HG02759 (cell line): ENCODE measurements around the gene INTS11.
A peak's percentile ranks its signal among the peaks of the same experiment; 100 is the strongest.

ENCODE experiments used
- ATAC-seq: cut with Tn5 transposase; IDR thresholded peaks from one replicate; pipeline ENCODE4 v1.9.1; 2021; ENCODE audit warnings: mild to moderate bottlenecking, moderate library complexity; ENCODE audit not compliant: unreplicated experiment

INTS11 gene

DNA sequence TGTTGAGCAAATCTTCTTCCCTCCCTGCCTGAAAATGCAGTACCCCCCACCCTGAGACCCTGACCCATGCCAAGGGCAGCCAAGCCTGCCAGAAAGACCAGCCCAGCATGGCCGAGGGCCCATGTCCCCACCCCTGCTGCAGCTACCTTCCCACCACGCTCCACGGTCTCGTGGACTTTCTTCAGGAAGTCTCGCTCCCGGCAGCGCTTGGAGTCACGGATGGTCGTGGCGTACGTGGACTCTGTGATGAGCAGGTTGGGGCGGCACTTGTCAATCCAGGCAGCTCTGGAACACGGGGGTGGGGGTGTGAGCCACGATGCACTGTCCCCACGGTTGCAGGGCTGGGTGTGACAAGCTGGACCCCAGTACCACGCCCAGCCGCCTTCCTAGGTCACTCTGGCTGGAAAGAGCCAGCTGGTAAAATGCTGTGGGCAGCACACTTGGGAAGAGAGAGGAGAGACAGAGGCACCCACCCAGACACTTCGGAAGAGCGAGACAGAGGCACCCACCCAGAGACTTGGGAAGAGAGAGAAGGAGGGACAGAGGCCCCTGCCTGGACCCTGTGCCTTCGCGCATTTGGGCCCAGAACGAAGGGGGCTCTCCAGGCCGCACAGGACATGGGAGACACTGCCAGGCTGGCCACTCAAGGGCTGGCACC lies 9.7 kb downstream of the INTS11 start:
- no peak for ATAC-seq

DNA sequence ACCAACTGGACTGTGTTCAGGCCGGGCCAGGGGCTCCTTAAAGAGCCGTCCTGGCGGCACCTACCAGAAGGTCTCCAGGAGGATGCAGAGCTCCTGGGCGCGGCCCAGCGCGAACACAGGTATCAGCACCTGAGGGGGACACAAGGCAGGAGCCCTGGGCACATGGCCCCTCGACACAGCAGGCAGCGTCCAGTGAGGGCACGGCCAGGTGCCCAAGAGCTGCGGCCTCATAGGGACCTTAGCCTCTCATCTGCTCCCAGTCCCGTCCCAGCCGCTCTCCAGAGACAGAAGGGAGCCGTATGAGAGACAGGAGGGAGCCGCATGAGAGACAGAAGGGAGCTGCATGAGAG lies 10.2 kb downstream of the INTS11 start:
- ATAC-seq: no peak

DNA sequence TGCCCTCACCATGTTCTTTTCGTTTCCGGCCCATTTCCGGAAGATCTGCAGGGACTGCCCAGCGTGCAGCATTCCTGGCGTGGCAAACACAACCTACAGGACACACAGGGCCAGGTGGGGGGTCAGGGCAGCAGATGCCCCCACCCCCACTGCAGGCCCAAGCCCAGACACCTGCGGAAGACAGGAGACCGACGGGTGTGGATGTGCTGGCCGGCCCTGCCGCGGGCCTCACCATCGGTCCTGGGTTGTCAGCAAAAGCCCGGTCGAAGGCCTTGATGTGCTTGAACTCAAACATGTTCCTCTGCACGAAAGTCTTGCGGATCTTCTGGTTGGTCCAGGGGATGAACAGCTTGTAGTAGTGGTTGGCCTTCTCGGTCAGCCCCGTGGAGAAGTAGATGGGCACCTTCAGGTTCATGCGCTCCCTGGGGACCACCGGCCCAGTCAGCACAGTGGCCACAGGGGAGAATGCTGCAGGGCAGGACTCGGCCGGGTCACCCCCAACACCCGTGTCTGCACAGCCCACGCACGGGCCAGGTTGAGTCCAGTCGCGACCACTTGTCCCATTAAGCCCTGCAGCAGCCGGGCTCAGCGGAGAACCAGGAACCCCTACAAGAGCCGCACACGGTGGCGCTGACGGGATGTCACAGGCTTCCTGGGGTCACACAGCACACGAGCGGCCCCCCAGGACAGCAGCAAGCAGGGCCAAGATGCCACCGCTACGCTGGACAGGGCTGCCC lies 10.8 kb downstream of the INTS11 start:
- ATAC-seq: no peak

DNA sequence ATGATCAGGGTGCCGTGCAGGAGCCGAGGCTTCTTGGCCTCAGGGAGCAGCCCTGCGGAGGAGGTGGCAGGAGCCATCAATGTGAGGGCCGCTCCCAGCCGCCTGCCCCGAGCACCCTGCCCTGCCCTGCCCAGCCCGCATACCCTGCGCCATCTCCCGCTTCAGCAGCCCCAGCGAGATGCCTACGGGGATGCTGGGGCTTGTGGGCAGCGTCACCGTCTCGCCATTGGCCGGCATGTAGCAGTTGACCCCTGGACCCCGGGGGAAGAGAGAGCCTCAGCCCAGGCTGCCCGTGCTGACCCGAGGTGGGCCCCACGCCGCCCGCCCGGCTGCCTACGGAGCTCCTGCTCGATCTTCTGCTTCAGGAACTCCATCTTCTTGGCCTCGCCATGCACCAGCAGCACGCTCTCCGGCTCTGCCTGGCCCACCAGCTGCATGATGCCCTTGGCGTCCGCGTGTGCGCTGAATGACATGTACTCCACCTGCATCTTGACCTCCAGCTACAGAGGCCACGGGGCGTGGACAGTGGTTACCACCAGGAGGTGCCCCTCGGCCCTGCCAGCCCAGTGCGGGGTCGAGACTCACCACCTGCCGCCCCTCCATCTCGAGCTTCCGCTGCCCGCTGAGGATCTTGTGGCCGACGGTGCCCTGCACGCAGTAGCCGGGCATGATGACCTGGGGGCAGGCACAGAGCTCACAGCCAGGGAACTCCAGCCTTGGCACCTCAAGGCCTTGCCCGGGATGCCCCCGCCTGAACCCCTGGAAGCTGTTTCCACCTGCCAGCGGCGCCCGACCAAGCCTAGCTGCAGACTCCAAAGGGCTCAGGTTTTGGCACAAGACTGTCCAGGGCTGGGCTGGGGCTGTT lies 11.8 kb downstream of the INTS11 start:
- ATAC-seq: no peak

DNA sequence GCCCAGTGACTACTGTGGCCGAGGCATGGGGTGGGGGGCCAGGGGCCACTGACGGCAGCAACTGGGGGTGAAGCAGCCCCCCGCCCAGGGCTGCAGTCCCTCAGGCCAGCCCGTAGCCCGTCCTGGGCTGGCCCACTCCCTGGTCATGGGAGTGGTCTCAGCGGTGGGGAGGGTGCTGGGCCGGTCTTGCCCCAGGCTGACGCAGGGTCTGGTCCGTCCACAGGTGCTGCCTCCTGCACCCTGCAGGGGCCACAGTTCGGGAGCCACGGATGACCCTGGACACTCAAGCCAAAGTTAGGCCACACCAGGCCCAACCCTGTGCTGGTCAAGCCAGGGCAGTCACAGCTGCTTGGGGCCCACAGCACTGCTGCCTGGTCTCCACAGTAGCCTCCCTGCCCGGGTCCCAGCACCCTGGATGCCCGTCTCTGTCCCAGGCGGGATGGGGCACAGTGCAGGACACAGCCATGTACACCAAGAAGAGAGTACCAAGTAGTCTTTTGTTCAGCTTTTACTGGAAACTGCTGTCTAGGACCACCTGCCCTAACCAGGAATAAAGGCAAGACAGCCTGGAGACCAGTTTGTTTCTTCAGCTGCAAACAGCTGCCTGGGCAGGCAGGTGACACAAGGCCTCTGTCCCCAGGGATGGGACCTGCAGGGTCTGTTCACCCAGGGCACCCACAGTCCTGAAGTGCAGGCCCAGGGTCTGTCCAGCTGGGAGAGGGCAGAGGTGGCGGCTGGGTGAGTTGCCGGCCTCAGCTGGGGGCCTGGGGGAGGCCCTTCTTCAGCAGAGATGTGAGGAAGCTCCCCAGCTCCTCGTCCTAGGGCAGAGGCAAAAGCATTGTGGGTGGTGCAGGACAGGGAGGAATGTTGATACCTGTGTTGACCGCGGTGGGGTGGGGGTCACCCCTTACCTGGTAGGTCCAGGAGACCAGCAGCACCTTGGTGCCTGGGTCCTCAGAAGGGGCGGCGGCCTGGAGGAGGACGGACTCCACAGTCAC lies 13.1 kb downstream of the INTS11 start:
- ATAC-seq: no peak

DNA sequence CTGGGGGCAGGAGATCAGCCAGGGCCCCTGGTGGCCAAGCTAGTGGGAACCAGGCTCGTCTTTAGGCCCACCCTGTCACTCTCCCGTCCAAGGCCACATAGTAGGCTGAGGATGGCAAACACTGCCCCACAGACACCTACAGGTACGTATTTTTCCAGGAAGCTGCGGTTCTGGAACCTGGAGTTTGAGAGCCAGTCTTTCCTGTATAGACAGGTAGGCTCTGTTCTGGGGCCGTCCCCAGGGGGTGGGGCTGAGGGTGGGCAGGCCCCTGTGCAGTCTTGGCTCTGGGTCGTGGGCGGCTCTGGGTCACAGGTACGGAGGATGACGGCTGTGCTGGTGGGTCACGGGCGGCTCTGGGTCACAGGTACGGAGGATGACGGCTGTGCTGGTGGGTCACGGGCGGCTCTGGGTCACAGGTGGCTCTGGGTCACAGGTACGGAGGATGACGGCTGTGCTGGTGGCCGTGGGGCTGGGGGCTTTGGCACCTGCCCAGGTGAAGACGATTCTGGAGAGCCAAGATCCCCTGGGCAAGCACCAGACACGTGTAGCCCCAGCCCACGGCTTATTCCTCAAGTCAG lies 13.9 kb downstream of the INTS11 start:
- ATAC-seq: no peak

DNA sequence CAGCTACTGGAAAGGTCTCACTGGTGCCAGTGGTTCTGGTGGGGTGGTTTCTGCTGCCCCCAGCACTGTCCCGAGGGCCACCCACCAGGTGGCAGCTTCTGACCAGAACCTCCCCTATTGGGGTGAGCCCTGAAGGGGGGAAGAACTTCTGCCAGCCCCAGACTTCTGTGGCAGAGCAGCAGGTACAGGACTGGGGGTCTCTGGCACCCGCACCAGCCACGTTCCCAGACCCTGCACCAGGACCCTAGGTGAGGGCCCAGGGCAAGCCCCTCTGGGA lies 14.4 kb downstream of the INTS11 start:
- ATAC-seq: no peak

DNA sequence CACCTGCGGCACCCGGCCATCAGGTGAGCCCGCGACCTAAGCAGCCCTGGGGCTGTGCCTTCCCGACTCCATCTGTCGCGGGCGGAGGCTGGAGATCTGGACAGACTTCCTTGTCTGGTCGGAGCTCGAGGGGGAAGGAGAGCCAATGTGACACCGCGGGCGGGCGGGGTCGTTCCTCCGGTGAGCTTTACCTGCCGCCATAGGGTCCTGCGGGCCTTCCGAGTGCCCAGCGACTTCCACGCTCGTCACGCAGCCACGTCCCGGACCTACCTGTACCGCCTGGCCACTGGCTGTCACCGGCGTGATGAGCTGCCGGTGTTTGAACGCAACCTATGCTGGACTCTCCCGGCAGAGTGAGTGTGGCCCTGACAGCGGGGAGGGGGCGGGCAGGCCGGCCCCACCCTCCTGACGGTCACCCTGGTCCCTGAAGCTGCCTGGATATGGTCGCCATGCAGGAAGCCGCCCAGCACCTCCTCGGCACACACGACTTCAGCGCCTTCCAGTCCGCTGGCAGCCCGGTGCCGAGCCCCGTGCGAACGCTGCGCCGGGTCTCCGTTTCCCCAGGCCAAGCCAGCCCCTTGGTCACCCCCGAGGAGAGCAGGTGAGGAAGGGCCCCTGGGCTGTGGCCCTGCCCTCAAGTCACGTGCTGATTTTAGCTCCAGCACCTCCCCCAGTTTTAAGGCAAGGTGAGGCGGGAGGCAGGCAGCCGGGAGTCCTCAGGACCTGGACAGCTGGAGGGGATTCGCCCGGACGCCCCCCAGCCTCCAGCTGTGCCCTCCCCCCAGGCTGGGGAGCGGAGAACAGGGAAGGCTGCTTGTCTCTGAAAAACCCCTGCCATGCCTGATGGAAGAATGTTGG lies 15.0 kb downstream of the INTS11 start:
- ATAC-seq: no peak

DNA sequence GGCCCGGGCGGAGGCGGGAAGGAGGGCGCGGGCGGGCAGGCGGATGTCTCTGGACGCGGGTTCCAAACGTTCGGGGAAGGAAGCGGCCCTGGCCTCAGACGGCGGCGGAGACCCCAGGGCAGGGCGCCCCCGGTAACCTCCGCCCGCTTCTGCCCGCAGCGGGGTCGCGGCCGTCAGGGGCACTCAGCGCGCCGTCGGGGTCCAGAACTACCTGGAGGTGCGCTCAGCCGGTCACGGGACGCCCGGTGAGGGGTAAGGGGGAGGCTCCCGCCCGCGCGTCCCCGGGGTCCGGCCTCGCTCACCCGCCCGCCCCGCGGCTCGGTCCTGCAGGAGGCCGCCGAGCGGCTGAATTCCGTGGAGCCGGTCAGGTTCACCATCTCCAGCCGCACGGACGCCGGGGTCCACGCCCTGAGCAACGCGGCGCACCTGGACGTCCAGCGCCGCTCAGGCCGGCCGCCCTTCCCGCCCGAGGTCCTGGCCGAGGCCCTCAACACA lies 15.7 kb downstream of the INTS11 start:
- ATAC-seq: peak; percentile 2

DNA sequence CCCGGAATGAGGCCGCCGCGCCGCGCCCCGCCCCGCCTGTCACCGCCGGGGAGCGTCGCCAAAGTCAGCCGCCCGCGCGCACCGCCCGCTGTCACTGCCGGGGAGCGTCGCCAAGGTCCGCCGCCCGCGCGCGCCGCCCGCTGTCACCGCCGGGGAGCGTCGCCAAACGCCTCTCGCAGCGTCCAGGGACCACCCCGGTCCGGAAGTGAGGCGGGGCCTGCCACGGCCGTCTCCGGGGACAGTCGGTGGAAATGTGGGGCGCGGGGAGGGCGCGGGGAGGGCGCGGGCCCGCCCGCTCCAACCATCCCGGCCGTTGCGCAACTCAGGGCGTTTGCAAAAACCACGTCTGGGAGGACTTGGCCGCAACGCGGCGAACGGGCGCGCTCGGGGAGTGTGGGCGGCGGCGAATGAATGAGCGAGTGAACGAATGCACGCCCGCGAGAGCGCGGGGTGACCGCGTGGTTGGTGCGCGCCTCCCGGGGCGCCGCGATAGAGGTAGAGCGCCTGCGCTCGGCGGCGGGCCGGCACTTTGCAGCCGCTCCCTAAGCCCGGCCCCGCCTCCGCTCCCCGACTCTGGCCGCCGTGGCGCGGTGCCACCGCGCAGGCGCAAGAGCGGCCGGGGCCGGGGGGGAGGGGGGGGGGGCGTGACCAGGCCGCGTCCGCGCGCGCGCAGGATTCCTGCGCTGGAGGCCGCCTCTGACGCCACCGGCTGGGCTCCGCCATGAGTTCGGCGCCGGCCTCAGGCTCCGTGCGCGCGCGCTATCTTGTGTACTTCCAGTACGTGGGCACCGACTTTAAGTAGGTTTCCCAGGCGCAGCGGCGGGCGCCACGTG lies 16.3 kb downstream of the INTS11 start, which contains the start of the genes ACAP3 and PUSL1:
Gene ACAP3 (minus strand): TSS at position 8 of the 833 bp plus-strand sequence. CDS start 115 bp downstream, outside the sequence.
Gene PUSL1 (plus strand): TSS at position 675 of the 833 bp plus-strand sequence. CDS start 47 bp downstream, at position 722.
- ATAC-seq: peak; percentile 69

DNA sequence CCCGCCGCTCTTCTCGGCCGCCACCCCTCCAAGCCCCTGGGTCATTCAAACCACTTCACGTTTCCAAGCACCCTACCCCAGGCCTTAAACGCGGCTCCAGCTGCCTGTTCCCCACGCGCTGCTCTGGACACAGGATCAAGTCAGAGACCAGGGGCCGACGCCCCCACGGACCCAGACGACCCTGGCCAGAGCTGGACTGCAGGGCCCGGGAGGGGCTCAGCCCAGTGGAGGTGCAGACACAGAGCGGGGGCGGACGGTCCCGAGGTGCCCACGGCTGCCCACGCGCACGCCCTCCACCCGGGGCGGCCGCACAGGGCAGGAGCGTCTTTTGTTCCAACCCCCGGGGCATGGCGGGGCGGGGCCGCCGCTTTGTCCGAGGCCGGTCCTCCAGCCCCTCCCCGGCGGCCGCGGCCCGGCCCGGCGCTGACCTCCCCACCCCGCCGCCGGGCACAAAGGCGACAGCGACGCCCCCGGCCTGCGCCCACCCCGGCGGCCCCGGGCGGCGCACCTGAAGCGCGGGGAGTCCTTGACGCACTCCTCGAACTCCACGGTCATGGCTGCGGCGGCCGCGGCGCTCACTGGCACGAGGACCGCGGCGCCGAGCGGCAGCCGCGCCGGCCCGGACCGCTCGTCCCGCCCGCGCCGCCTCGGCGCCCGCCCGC lies 17.1 kb downstream of the INTS11 start:
- ATAC-seq: no peak

DNA sequence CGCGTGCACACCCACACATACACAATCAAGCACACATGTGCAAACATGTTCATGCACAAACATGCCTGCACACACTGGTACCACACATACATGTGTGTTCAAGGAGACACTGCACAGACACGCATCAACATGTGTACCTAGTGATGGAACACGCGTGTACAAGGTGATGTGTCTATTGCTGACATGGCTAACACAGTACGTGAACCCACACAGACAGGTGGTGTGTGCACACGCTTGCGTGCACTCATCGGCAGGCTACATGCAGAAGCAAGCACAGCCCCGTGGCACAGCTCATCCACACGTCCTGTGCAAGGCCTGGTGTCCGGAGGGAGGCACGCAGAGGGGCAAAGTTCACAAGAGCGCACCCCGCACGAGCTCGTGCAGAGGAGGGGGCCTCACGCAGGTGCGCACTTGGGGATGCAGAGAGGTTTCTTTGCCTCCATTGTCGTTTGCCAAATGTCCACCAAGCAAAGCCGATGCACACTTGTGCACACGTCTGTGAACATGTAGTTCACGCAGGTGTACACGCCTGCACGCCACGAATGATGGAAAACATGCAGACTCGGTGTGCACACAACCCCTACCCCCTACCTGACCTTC lies 17.7 kb downstream of the INTS11 start:
- ATAC-seq: no peak

DNA sequence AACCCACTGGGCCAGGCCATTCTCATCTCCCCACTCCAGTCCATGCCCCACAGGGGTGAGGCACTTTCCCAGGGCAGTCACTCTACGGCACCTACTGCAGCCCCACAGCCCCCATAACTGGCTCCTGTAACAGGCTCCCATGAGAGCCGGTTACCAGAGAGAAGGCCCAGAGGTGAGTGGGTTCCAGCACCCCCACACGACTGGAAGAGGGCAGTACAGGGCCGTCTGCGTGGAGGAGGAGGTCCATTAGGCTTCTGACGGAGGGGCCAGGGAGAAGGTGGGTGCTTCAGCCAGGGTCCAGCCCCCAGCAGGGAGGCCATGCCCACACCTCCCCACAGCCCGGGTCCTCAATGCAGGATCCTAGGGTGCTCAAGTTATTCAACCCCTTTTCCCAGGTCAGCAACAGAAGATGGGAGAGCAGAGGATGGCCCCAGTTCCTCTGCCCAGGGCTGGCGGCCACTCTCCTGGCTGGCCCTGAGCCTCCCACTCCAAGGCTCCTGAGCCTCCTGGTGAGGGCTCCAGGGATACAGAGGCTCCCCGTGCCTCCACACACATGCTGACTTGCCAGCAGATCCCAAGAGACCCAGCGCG lies 18.3 kb downstream of the INTS11 start:
- ATAC-seq: no peak

DNA sequence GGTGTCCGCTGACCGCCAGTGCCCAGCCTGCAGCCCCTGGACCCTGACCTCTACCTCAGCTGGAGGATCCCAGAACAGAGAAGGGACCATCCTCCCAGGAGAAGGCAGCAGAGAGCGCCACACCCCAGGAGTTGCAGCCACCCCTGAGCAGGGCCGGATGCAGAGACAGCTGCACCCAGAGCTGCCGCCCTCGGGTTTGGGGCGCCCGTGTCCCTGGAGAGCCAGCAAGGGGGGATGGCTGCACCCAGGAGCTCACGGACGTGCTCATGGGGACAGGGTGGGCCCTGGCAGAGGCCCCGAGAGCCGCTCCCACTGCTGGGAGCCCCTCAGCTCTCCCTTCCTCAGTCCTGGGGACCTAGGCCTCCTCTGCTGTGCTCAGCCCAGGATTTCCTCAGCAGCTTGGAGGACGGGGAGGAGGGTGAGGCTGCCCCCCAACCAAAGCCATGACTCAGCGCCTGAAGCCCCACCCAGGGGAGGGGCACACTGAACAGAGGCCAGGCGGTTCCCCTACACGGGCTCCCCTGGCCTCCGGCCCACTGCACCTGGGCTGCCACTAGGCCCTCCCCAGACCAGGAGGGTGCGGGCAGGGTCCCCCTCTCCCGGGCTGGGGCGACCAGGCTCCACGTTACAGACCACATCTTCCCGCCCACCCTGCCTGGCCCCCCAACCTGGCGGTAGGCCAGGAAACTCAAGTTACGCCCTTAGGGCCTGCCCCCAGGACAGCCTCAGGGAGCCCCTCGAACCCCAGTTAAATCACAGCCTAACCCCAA lies 19.0 kb downstream of the INTS11 start:
- peak; percentile 22 for ATAC-seq

DNA sequence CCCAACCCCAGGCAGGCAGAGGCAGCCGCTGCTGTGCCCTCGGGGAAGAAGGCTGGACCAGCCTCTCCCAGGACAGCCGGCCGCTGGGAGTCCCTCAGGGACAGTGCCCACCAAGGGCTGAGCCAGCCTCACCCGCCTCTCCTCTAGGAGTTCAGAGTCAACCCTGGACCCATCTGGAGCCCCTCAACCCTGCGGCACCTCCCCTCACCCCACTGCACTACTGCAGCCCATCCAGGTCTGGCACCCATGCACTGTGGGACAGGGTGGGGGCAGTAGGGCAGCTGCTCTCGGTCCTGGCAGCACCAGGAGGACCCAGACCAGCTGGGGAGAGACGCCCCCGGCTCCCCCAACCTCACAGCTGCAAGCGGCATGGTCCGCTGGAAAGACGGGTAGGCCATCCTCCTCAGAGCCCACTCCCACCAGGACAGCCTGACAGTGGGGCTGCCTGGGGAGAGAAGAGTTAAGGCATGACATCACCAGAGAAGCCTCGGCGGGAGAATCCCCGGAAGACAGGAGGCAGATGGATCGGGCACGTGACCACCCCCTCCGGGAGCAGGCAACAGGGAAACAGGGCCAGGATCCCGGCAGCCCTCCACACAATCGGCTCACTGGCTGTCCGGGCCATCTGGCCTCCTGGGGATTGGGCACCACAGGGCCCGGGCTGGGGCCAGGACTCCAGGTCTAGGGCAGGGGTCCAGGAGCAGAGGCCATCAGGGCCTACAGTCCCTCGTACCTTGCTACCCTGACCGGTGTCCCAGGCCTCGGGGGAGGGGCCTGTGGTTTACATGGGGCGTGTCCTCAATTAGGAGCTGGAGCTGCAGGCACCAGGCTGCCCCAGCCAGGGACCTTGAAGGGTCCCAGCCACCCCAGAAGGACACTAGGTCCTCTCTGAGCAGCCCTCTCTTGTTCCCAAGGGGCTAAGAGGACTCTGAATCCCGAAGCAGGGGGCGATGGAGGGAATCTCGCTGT lies 19.8 kb downstream of the INTS11 start:
- no peak for ATAC-seq
